Right lung (tissue), 5 donors: Measurements from ENCODE around the gene CLP1. TPM values are rescaled to one million over a fixed set of nuclear protein-coding genes. Genes with fewer than 3 reads are reported as not detected.

Experiments used
- polyA plus RNA-seq, 5 donors: library from polyadenylated mRNA; unstranded; fragments of 120-200 nt; gene quantifications; one replicate each; pipeline versions ENCODE4 v1.2.1 to v1.2.3, GENCODE V29; 2013; ENCODE audit warnings: inconsistent platforms in 1 of 5, low replicate concordance in 1 of 5; ENCODE audit not compliant: insufficient read length in 5 of 5, insufficient read depth in 1 of 5

Gene CLP1
- polyA plus RNA-seq, 5 donors, result 12.1 to 16.0 (median 12.8) TPM

Other genes with a start within 250 kb of the CLP1 start
- gene SLC43A3, start 230.6 kb upstream of the CLP1 start, polyA plus RNA-seq, result 10 to 100 TPM; 36.9 to 47.7 (median 39.3) TPM
- gene RTN4RL2, start 197.2 kb upstream of the CLP1 start, polyA plus RNA-seq, result 1 to 10 TPM; 1.3 to 4.5 (median 1.6) TPM
- 10 to 100 TPM; 11.6 to 18.5 (median 16.7) TPM for gene SLC43A1, start 142.1 kb upstream of the CLP1 start, polyA plus RNA-seq
- gene TIMM10, start 127.0 kb upstream of the CLP1 start, polyA plus RNA-seq, result 10 to 100 TPM; 33.3 to 42.0 (median 39.0) TPM
- 1 to 10 TPM in 1 of 5 donors, under 1 TPM in 4; 0.48 to 9.2 (median 0.59) TPM for gene SMTNL1, start 120.2 kb upstream of the CLP1 start, polyA plus RNA-seq
- gene UBE2L6, start 90.1 kb upstream of the CLP1 start, polyA plus RNA-seq, result 10 to 100 TPM; 59.0 to 78.7 (median 60.9) TPM
- 100 to 1,000 TPM; 172 to 210 (median 183) TPM for gene SERPING1, start 60.1 kb upstream of the CLP1 start, polyA plus RNA-seq
- gene YPEL4, start 7.8 kb upstream of the CLP1 start, polyA plus RNA-seq, result 1 to 10 TPM; 4.2 to 8.0 (median 6.5) TPM
- 10 to 100 TPM; 38.9 to 44.5 (median 39.2) TPM for gene ZDHHC5, start 10.4 kb downstream of the CLP1 start, polyA plus RNA-seq
- gene MED19, start 54.5 kb downstream of the CLP1 start, polyA plus RNA-seq, result 10 to 100 TPM; 14.3 to 22.5 (median 17.5) TPM
- 10 to 100 TPM; 94.4 to 98.6 (median 98.4) TPM for gene TMX2, start 54.8 kb downstream of the CLP1 start, polyA plus RNA-seq
- 100 to 1,000 TPM in 4 of 5 donors, 10 to 100 TPM in 1; 94.9 to 160 (median 119) TPM for gene SELENOH, start 83.7 kb downstream of the CLP1 start, polyA plus RNA-seq
- under 1 TPM; 0.24 to 0.48 (median 0.30) TPM for gene BTBD18, start 94.1 kb downstream of the CLP1 start, polyA plus RNA-seq
- 100 to 1,000 TPM; 207 to 286 (median 258) TPM for gene CTNND1, start 104.0 kb downstream of the CLP1 start, polyA plus RNA-seq